ENCODE measurements around the gene NDUFB10.

DNA sequence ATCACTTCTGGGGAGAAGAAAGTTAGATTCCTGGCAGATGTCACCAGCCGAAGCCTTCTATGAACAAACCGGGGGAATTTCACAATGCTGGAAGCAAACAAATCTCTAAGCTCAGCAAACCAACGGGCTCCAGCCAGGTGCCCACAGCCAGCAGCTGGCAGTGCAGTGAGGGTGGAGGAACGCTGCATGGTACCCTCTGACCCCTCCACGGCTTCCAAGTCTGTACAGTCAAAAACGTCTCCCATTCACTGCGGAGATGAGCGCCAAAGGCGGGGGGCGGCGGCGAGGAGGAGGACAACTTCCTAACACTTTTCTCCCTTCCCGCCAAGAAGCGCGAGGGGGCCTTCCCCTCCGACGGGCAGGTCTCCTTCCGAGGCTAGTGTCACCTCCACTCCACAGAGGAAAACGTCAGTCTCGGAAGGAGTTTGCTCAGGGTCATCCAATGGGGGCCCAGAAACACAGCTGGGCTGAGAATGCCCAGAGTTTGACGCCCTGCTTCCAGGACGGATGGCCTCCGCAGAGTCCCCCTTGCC lies 49.4 kb downstream of the NDUFB10 start:
- TF ChIP-seq, protein P1, sequence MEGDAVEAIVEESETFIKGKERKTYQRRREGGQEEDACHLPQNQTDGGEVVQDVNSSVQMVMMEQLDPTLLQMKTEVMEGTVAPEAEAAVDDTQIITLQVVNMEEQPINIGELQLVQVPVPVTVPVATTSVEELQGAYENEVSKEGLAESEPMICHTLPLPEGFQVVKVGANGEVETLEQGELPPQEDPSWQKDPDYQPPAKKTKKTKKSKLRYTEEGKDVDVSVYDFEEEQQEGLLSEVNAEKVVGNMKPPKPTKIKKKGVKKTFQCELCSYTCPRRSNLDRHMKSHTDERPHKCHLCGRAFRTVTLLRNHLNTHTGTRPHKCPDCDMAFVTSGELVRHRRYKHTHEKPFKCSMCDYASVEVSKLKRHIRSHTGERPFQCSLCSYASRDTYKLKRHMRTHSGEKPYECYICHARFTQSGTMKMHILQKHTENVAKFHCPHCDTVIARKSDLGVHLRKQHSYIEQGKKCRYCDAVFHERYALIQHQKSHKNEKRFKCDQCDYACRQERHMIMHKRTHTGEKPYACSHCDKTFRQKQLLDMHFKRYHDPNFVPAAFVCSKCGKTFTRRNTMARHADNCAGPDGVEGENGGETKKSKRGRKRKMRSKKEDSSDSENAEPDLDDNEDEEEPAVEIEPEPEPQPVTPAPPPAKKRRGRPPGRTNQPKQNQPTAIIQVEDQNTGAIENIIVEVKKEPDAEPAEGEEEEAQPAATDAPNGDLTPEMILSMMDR (IDR thresholded peaks at IDR 0.05): no peak
- TF ChIP-seq, protein P2, sequence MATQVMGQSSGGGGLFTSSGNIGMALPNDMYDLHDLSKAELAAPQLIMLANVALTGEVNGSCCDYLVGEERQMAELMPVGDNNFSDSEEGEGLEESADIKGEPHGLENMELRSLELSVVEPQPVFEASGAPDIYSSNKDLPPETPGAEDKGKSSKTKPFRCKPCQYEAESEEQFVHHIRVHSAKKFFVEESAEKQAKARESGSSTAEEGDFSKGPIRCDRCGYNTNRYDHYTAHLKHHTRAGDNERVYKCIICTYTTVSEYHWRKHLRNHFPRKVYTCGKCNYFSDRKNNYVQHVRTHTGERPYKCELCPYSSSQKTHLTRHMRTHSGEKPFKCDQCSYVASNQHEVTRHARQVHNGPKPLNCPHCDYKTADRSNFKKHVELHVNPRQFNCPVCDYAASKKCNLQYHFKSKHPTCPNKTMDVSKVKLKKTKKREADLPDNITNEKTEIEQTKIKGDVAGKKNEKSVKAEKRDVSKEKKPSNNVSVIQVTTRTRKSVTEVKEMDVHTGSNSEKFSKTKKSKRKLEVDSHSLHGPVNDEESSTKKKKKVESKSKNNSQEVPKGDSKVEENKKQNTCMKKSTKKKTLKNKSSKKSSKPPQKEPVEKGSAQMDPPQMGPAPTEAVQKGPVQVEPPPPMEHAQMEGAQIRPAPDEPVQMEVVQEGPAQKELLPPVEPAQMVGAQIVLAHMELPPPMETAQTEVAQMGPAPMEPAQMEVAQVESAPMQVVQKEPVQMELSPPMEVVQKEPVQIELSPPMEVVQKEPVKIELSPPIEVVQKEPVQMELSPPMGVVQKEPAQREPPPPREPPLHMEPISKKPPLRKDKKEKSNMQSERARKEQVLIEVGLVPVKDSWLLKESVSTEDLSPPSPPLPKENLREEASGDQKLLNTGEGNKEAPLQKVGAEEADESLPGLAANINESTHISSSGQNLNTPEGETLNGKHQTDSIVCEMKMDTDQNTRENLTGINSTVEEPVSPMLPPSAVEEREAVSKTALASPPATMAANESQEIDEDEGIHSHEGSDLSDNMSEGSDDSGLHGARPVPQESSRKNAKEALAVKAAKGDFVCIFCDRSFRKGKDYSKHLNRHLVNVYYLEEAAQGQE (IDR thresholded peaks at IDR 0.05; ENCODE audit: insufficient read depth in 1 of 2, low read depth in 2 of 2, low read length in 1 of 2): no peak
